SKM-1 treated with dmso at 0.1 percent for 144 hours (cell line): ENCODE results near the gene CHPF2.

Source experiments
- DNase-seq: peaks from one replicate; lab custom pipeline; 2025; ENCODE audit not compliant: unreplicated experiment; lab: John Stamatoyannopoulos, UW

The CHPF2 gene

DNA sequence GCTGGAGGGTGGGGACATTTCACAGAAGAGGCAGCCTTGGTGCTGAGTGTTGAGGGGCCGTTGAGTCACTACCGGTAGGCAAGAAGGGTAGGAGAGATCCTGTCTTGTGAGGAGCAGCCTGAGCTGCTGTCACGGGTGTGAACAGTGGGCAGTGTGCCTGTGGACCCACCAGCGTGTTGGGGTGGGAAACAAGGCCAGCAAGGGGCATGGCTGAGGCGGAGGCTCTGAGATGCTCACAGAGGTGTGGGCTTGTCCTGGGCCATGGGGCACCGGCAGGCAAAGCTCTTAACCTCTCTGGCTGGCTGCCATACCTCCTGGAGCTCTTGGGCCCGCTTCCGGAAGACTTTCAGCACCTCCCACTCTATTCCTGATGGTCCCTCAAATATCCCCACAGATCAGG, 49.8 kb downstream of the CHPF2 start:
- no peak for DNase-seq

DNA sequence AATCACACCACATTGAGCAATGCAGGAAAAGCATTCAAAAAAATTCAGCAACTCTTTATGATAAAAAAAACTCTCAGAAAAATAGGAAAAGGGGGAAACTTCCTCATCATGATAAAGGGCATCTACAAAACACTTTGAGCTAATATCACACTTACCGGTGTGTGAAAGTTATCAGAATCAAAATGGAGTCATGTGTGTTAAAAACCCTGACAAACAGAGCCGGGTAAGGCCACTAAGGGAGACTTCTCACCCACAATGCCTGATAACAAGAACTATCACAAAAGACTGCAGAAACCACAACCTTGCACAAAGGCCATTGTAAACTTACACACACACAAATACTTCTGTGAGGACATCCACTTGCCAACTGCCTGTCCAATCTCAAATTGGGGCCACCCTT, 51.0 kb downstream of the CHPF2 start:
- DNase-seq = no peak

DNA sequence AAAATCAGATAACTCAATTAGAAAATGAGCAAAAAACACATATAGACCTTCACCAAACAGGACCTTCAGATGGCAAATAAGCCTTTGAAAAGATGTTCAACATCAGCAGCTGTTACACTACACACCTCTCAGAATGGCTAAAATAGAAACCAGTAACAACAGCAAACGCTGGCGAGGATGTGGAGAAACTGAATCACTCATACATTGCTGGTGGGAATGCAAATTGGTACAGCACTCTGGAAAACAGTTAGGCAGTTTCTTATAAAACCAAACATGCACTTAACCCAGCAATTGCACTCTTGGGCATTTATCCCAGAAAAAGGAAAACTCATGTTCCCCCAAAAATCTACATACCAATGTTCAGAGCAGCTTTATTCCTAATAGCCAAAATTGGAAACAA, 53.9 kb downstream of the CHPF2 start:
- DNase-seq = no peak
